ENCODE results near the gene SEC14L6.

- TF ChIP-seq CTCF (IDR thresholded peaks at IDR 0.05): no peak
- TF ChIP-seq POLR2A (IDR thresholded peaks at IDR 0.05; ENCODE audit: low read depth): no peak
Measured at GRCh38 chr22:30502153-30502552, 44.4 kb downstream of the SEC14L6 start.

Data from esophagus muscularis mucosa (tissue), 3 donors.